SK-N-SH (cell line): ENCODE data around the gene DENR. TPM values are rescaled to one million over a fixed set of nuclear protein-coding genes. Genes with fewer than 3 reads are reported as not detected.
"Not testable (repeated sequence)": the region's sequence is repeated elsewhere in the genome, so short reads cannot be mapped to it uniquely, and the experiment has no call there.

ENCODE experiments used
- CTCF ChIA-PET: fragments of 300-600, 350-600 bp; formaldehyde crosslinking; extraction: SDS; loops from one replicate; lab custom pipeline; 2021; lab: Yijun Ruan, JAX
- POLR2A ChIA-PET: fragments of 350-600 bp; sonication (Branson Sonifier 250); formaldehyde crosslinking; extraction: SDS; loops from one replicate; lab custom pipeline; 2020; ENCODE audit warnings: antibody characterized with exemption, inconsistent platforms; lab: Yijun Ruan, JAX
- DNase-seq: peaks from one replicate; pipeline ENCODE4 v3.0.0; 2012
- H2AFZ ChIP-seq: fragments of 200-600 bp; sonication (generic); 2 replicates; pipeline ENCODE4 v1.8.1; 2016; ENCODE audit warnings: antibody characterized with exemption, mild to moderate bottlenecking, low read depth
- H3F3A ChIP-seq: fragments of 200-600 bp; sonication (generic); replicated peaks from 2 replicates; pipeline ENCODE3; 2016; ENCODE audit warnings: antibody characterized with exemption, mild to moderate bottlenecking; ENCODE audit not compliant: insufficient read depth
- H3K27ac ChIP-seq, 2 experiments: fragments of 200-500 bp in 1 of 2; fragments of 200-600 bp in 1 of 2; sonication (Bioruptor generic) in 1 of 2; sonication (generic), shearing (Covaris generic) in 1 of 2; 2 replicates each; pipeline versions ENCODE4 v1.5.1 to v1.6.1; 2014 to 2016; ENCODE audit warnings: low read depth in 2 of 2, inconsistent platforms in 1 of 2, low read length in 1 of 2, mild to moderate bottlenecking in 1 of 2, mixed read lengths in 1 of 2
- H3K27me3 ChIP-seq: fragments of 200-600 bp; sonication (generic), shearing (Covaris generic); 2 replicates; pipeline ENCODE4 v1.6.1; 2016; ENCODE audit warnings: mixed run types; ENCODE audit not compliant: insufficient read depth
- H3K36me3 ChIP-seq, 2 experiments: fragments of 200-500 bp in 1 of 2; fragments of 200-600 bp in 1 of 2; sonication (Bioruptor generic) in 1 of 2; sonication (generic) in 1 of 2; replicated peaks in 1 of 2; 2 replicates each; pipeline versions ENCODE3 to v1.5.1; 2014 to 2016; ENCODE audit warnings: low read length in 1 of 2, mild to moderate bottlenecking in 1 of 2; ENCODE audit not compliant: insufficient read depth in 2 of 2, control insufficient read depth in 1 of 2
- H3K4me1 ChIP-seq, 2 experiments: fragments of 200-500 bp in 1 of 2; fragments of 200-600 bp in 1 of 2; sonication (Bioruptor generic) in 1 of 2; sonication (generic), shearing (Covaris generic) in 1 of 2; 2 replicates each; pipeline versions ENCODE4 v1.5.1 to v1.6.1; 2014 to 2016; ENCODE audit warnings: low read depth in 1 of 2, low read length in 1 of 2, mixed run types in 1 of 2; ENCODE audit not compliant: insufficient read depth in 2 of 2, control insufficient read depth in 1 of 2
- H3K4me2 ChIP-seq: fragments of 200-600 bp; sonication (generic), shearing (Covaris generic); 2 replicates; pipeline ENCODE4 v1.6.1; 2017; ENCODE audit warnings: mixed run types
- H3K4me3 ChIP-seq, 2 experiments: fragments of 200-500 bp in 1 of 2; fragments of 200-600 bp in 1 of 2; sonication (Bioruptor generic) in 1 of 2; sonication (generic), shearing (Covaris generic) in 1 of 2; 2 replicates each; pipeline versions ENCODE4 v1.5.1 to v1.8.1; 2014 to 2016; ENCODE audit warnings: low read depth in 2 of 2, inconsistent platforms in 1 of 2, low read length in 1 of 2, mild to moderate bottlenecking in 1 of 2, mixed read lengths in 1 of 2, moderate library complexity in 1 of 2
- H3K79me2 ChIP-seq: fragments of 200-600 bp; sonication (generic); 2 replicates; pipeline ENCODE4 v1.8.1; 2017; ENCODE audit warnings: mild to moderate bottlenecking; ENCODE audit not compliant: insufficient read depth
- H3K9ac ChIP-seq: fragments of 200-600 bp; sonication (generic); 2 replicates; pipeline ENCODE4 v1.6.1; 2017; ENCODE audit warnings: mixed run types
- H3K9me2 ChIP-seq: fragments of 200-600 bp; sonication (generic); 2 replicates; pipeline ENCODE4 v1.6.1; 2017; ENCODE audit warnings: mixed run types
- H3K9me3 ChIP-seq: fragments of 200-600 bp; sonication (generic); 2 replicates; pipeline ENCODE4 v1.6.1; 2017; ENCODE audit warnings: mixed run types, mild to moderate bottlenecking, moderate library complexity
- H4K20me1 ChIP-seq: fragments of 200-600 bp; sonication (generic); 2 replicates; pipeline ENCODE4 v1.6.1; 2017; ENCODE audit warnings: mild to moderate bottlenecking, mixed run types; ENCODE audit not compliant: insufficient read depth
- ELF1 ChIP-seq: IDR thresholded peaks from 2 replicates; pipeline ENCODE4 v1.4.0; 2012
- JUND ChIP-seq: IDR thresholded peaks from 2 replicates; pipeline ENCODE4 v1.4.0; 2012
- NRF1 ChIP-seq: IDR thresholded peaks from 2 replicates; pipeline ENCODE4 v1.6.1; 2012; ENCODE audit warnings: low read depth, mild to moderate bottlenecking, low read length
- RCOR1 ChIP-seq: fragments of 150-350 bp; IDR thresholded peaks from 2 replicates; pipeline ENCODE4 v1.6.1; 2017; ENCODE audit warnings: antibody characterized with exemption, low read length
- SMC3 ChIP-seq: IDR thresholded peaks from 2 replicates; pipeline ENCODE4 v1.6.1; 2012; ENCODE audit warnings: low read depth, low read length, improper control_type of control experiment
- WGBS: methylation state at CpG from one replicate; pipeline ENCODE4 v1.1.6; 2017; ENCODE audit warnings: low lambda C conversion rate; 5-methylcytosine and 5-hydroxymethylcytosine counted together
- polyA plus RNA-seq, 3 experiments: library from polyadenylated mRNA; depleted of rRNA; stranded (reverse); fragments of >200 nt; gene quantifications; 2 replicates each; pipeline ENCODE4 v1.2.3, GENCODE V29; 2012
- TF ChIP-seq, protein P1 (sequence below): fragments of 150-350 bp; IDR thresholded peaks from 2 replicates; pipeline ENCODE4 v1.6.1; 2016; ENCODE audit warnings: mild to moderate bottlenecking, low read depth, low read length
- TF ChIP-seq, protein P2 (sequence below): IDR thresholded peaks from 2 replicates; pipeline ENCODE4 v1.4.0; 2012; ENCODE audit warnings: low read depth, borderline replicate concordance
- TF ChIP-seq, protein P3 (sequence below): fragments of 150-350 bp; IDR thresholded peaks from 2 replicates; pipeline ENCODE4 v1.6.1; 2017; ENCODE audit warnings: antibody characterized with exemption, low read length, low read depth, borderline replicate concordance
- TF ChIP-seq, protein P4 (sequence below): IDR thresholded peaks from 2 replicates; pipeline ENCODE4 v1.4.0; 2012; ENCODE audit warnings: low read depth

Gene DENR
- polyA plus RNA-seq, 1 of the 3 experiments (the other 2 are of a cell fraction): 23.2 TPM

DNA sequence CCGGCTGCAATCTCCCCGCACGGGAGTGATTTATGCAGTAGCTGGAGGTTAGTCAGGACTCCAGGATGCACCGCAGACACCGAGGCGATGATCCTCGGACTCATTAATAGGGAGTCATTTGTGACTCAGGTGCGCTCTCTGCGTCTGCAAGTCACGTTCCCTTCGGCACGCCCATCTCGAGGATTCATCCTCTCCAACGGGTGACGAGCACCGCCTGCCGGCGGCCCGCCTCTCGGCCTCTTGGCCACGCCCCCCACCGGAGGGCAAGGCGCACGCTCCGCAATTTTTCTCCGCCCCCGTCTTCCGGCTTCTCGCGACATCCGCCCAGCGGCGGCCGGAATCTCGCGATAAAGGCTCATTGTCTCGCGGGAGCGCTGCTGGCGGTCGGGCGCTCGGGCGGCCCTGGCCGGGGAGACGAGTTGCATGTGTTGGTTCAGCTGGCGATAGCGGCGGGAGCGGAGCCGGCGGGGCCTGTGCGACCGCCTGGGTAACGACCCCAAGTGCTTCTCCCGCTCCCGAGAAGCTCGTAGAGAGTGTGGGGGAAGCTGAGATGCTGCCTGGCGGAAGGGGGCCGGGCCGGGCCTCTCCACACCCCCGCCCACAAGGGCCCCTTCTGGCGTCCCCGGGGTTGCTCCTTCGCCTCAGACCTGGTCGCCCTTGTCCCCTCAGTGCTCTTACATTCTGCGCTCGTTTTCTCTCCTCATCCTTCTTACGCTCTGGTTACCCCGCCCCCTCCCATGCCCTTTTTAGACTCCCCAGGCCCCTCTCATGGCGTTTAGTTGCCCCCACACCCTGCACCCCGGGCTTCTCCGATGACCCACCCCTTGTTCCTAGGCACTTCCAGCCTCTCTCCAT is at the start of gene DENR (continued):
- TF ChIP-seq ELF1: peak; percentile 87
- TF ChIP-seq NRF1: peak; percentile 43; the same call in 1 of the 2 replicates
- TF ChIP-seq, protein P1, sequence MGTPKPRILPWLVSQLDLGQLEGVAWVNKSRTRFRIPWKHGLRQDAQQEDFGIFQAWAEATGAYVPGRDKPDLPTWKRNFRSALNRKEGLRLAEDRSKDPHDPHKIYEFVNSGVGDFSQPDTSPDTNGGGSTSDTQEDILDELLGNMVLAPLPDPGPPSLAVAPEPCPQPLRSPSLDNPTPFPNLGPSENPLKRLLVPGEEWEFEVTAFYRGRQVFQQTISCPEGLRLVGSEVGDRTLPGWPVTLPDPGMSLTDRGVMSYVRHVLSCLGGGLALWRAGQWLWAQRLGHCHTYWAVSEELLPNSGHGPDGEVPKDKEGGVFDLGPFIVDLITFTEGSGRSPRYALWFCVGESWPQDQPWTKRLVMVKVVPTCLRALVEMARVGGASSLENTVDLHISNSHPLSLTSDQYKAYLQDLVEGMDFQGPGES: no peak
- TF ChIP-seq SMC3: peak; percentile 79
- TF ChIP-seq RCOR1: peak; percentile 58
- TF ChIP-seq, protein P2, sequence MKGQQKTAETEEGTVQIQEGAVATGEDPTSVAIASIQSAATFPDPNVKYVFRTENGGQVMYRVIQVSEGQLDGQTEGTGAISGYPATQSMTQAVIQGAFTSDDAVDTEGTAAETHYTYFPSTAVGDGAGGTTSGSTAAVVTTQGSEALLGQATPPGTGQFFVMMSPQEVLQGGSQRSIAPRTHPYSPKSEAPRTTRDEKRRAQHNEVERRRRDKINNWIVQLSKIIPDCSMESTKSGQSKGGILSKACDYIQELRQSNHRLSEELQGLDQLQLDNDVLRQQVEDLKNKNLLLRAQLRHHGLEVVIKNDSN: peak; percentile 57; the same call in 1 of the 2 replicates
- TF ChIP-seq JUND: no peak
- TF ChIP-seq, protein P3, sequence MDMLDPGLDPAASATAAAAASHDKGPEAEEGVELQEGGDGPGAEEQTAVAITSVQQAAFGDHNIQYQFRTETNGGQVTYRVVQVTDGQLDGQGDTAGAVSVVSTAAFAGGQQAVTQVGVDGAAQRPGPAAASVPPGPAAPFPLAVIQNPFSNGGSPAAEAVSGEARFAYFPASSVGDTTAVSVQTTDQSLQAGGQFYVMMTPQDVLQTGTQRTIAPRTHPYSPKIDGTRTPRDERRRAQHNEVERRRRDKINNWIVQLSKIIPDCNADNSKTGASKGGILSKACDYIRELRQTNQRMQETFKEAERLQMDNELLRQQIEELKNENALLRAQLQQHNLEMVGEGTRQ: 0 out of 2 replicates have a peak, but pooled peaks have one; percentile 28
- TF ChIP-seq, protein P4, sequence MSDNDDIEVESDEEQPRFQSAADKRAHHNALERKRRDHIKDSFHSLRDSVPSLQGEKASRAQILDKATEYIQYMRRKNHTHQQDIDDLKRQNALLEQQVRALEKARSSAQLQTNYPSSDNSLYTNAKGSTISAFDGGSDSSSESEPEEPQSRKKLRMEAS: peak; percentile 92
- TF ChIP-seq, all 33 proteins: peak for 19

DNA sequence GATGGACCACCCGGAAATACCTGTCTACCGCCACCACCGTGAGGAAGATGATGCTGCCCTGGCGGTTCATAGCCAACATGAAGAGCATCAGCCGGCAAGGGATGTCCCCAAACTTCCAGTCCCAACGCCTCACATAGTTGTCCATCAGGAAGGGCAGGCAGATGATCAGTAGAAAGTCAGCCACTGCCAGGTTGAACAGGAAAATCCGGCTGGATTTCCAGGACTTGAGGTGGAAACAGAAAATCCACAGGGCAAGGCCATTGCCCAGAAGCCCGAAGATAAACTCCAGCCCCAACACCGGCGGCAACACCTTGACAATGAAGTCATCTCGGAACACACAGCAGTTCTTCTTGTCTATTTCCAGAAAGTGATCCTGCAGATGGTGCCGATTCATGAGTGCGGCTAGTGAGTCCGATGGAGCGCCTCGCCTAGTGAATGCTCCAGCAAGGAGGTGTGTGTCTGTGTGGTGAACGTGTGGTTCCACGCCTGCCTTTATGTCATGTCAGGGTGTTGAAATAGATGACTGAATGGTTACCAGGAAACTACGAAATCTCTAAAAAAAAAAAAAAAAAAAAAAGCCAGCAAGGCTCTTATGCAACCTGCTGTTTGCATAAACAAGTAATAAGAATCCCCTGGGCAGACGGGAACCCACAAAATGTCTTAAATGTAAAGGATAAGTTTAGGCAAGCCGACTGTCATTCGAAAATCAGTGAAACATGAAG is 49.6 kb upstream of the DENR start, which contains the start of gene HCAR2:
TSS of gene HCAR2 (minus strand) at position 468 of the 722 bp plus-strand sequence. CDS start at position 394, 74 bp downstream.
- H3K4me3 ChIP-seq, H3F3A ChIP-seq, H4K20me1 ChIP-seq, H3K9me2 ChIP-seq, H3K4me1 ChIP-seq, POLR2A ChIA-PET, H3K79me2 ChIP-seq, H3K36me3 ChIP-seq, DNase-seq, H2AFZ ChIP-seq, H3K4me2 ChIP-seq, H3K9ac ChIP-seq, CTCF ChIA-PET, H3K9me3 ChIP-seq, H3K27ac ChIP-seq, H3K27me3 ChIP-seq: not testable (repeated sequence)
- 81% methylated on average over 16 of the region's 22 CpGs for WGBS

DNA sequence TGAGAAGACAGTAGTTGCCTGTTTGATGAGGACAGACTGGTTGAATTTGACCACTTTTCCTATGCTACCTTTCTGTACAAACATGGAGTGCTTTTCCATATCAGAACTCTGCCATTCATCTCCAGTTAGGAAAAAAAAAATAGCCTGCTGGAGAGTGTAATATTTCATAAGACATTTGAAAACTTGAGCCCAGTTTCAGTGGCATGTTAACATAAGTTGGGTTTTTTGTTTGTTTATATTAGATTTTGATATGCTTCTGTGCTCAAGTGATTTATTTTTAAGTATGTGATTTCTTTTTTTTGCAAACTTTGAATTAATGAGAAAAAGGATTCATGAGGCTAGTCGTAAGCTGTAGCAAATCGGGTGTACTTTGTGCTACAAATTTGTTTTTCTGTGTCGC is 48.8 kb upstream of the DENR start:
- 90% methylated on average over 3 of the region's 3 CpGs for WGBS
- H2AFZ ChIP-seq, H3F3A ChIP-seq, H3K4me1 ChIP-seq, H3K9ac ChIP-seq, H3K4me2 ChIP-seq, H3K27me3 ChIP-seq, H3K4me3 ChIP-seq, H4K20me1 ChIP-seq, H3K79me2 ChIP-seq, H3K9me3 ChIP-seq, POLR2A ChIA-PET, CTCF ChIA-PET, DNase-seq, H3K9me2 ChIP-seq, H3K27ac ChIP-seq, H3K36me3 ChIP-seq: not testable (repeated sequence)

DNA sequence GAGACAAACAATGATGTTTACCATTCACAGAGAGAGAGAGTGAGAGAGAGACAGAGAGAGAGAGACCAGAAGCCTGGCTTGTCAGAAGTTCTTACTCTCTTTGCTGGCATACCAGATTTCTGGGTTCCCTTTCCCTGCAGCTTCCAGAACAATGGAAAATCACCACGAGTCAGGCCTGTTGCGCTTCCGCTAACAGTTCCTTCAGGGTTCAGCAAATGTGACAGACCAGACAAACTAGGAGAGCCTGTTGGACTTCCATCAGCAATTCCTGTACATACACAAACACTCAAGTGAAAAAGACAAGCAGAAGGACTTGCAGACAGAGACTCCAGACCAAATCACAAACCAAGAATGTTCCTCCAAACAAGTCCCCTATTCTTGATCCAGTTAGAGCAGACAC is 43.3 kb upstream of the DENR start:
- H3K4me2 ChIP-seq, POLR2A ChIA-PET: not testable (repeated sequence)
- no CpG with 5 or more reads among the region's 3 CpGs for WGBS

DNA sequence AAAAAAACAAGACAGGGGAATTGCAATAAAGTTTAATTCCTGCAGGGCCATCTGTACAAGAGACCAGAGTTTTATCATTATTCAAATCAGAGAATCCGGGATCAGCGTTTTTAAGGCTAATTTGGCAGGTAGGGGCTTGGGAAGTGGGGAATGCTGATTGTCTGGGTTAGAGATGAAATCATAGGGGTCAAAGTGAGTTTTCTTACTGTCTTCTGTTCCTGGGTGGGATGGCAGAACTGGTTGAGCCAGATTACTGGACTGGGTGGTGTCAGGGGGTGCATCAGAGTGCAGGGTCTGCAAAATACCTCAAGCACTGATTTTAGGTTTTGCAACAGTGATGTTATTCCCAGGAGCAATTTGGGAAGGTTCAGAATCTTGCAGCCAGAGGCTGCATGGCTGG is 42.3 kb upstream of the DENR start:
- H3K27ac ChIP-seq, H3K9me2 ChIP-seq, POLR2A ChIA-PET, H4K20me1 ChIP-seq, H3K79me2 ChIP-seq, H3K9me3 ChIP-seq, H3K4me1 ChIP-seq, CTCF ChIA-PET, H3K27me3 ChIP-seq, H3K9ac ChIP-seq, H2AFZ ChIP-seq, H3F3A ChIP-seq, H3K36me3 ChIP-seq, DNase-seq, H3K4me3 ChIP-seq, H3K4me2 ChIP-seq: not testable (repeated sequence)
- 56% methylated on average over 2 of the region's 2 CpGs for WGBS

More for the DNA sequence above, 43.3 kb upstream of the DENR start:
- H3K4me3 ChIP-seq, H3K79me2 ChIP-seq, H3K36me3 ChIP-seq, H3K9me2 ChIP-seq, H3K9me3 ChIP-seq, CTCF ChIA-PET, H3K4me1 ChIP-seq, H3K9ac ChIP-seq, DNase-seq, H3K27ac ChIP-seq, H2AFZ ChIP-seq, H3K27me3 ChIP-seq, H4K20me1 ChIP-seq, H3F3A ChIP-seq: not testable (repeated sequence)
